Measurements from ENCODE around the gene CDKAL1. TPM values are rescaled to one million over a fixed set of nuclear protein-coding genes. Genes with fewer than 3 reads are reported as not detected.

The CDKAL1 gene
- total and polyA plus RNA-seq, 2 donors (not counting 3 experiments of a cell fraction or from before 2014, with no cell fraction given) = 6.1 to 20.5 TPM

GRCh38 chr6:20893412-20893811 is 359.2 kb downstream of the CDKAL1 start:
- no peak for TF ChIP-seq JUN (IDR thresholded peaks at IDR 0.05; ENCODE audit: borderline replicate concordance, insufficient read depth, insufficient read length, low read depth)
- no peak for TF ChIP-seq POLR2AphosphoS5 (IDR thresholded peaks at IDR 0.05; ENCODE audit: insufficient read depth, low read depth, low read length)
- TF ChIP-seq FOS (IDR thresholded peaks at IDR 0.05; ENCODE audit: borderline replicate concordance, insufficient read depth, low read length) = no peak
- TF ChIP-seq EZH2 (IDR thresholded peaks at IDR 0.05; ENCODE audit: borderline replicate concordance, low read depth, low read length, severe bottlenecking) = no peak
- TF ChIP-seq GATA2 (IDR thresholded peaks at IDR 0.05; ENCODE audit: insufficient read depth, insufficient read length, low read depth, low read length) = no peak
- no peak for TF ChIP-seq MYC (IDR thresholded peaks at IDR 0.05; ENCODE audit: low read depth, low read length)
- no peak for TF ChIP-seq MAX (IDR thresholded peaks at IDR 0.05; ENCODE audit: insufficient read depth, insufficient read length)
- no peak for TF ChIP-seq POLR2A (IDR thresholded peaks at IDR 0.05; ENCODE audit: low read depth, low read length)
- no peak for TF ChIP-seq CTCF (IDR thresholded peaks at IDR 0.05; ENCODE audit: extremely low read depth in 1 of 2, insufficient read depth in 1 of 2, low read depth in 1 of 2, low read length in 2 of 2)
- no peaks in the 10 kb centered on the region for H4K20me1 ChIP-seq (replicated peaks; ENCODE audit: control insufficient read depth, extremely low read depth, insufficient read depth, low read length)
- FAIRE-seq = no peak
- no peak for DNase-seq (ENCODE audit: low read depth, low spot score)
- no peak overlapping the region for H3K4me3 ChIP-seq (replicated peaks in 1 of 3; ENCODE audit: insufficient read depth in 1 of 3, low read depth in 1 of 3, low read length in 3 of 3)
- H3K9me1 ChIP-seq (replicated peaks; ENCODE audit: control insufficient read depth, extremely low read depth, insufficient read depth, low read length) = no peaks in the 10 kb centered on the region
- BruUV-seq (replicated peaks) = no TSS peak
- intact Hi-C loops (cut with micrococcal nuclease) (no loop called here), dilution Hi-C loops (cut with MboI; ENCODE audit: extremely low pct_ligation_motif_present, low sequenced_read_pairs) (no loop called here)
- no peaks in the 10 kb centered on the region for H3K36me3 ChIP-seq (ENCODE audit: control insufficient read depth in 2 of 2, extremely low read depth in 1 of 2, insufficient read depth in 2 of 2, low read length in 2 of 2)
- H3K27me3 ChIP-seq (ENCODE audit: control insufficient read depth in 2 of 2, insufficient read depth in 2 of 2, low read length in 2 of 2) = no peaks in the 10 kb centered on the region
- no peak overlapping the region for H3K9ac ChIP-seq (replicated peaks; ENCODE audit: extremely low read depth, insufficient read depth, low read length)
- no peak overlapping the region for H3K4me2 ChIP-seq (ENCODE audit: insufficient read depth, low read length)
- no peak overlapping the region for H3K27ac ChIP-seq (ENCODE audit: insufficient read depth, low read depth, low read length)
- no peaks in the 10 kb centered on the region for H3K9me3 ChIP-seq (replicated peaks; ENCODE audit: control insufficient read depth, insufficient read depth, low read length)
- ChIA-PET CTCF (no interaction called here), POLR2A (no interaction called here)
- no peaks in the 10 kb centered on the region for H3K4me1 ChIP-seq (ENCODE audit: control insufficient read depth, extremely low read depth, insufficient read depth, low read length)
- H3K79me2 ChIP-seq (ENCODE audit: control insufficient read depth, insufficient read depth, low read length) = no peaks in the 10 kb centered on the region
- no peak overlapping the region for H2AFZ ChIP-seq (ENCODE audit: low read depth, low read length)
